WTC11 (cell line): ENCODE data around the gene NSMCE3. TPM values are rescaled to one million over a fixed set of nuclear protein-coding genes. Genes with fewer than 3 reads are reported as not detected.

Experiments
- ATAC-seq: fragments of 200-7000 bp; cut with Tn5 transposase; 2 replicates; pipeline ENCODE4 v1.10.0; 2021; ENCODE audit warnings: mild to moderate bottlenecking, moderate library complexity
- CTCF ChIA-PET: fragments of 300-600 bp; sonication (Branson Sonifier 250); formaldehyde crosslinking; loops from one replicate; lab custom pipeline; 2021; ENCODE audit warnings: antibody characterized with exemption; lab: Charles Lee
- POLR2A ChIA-PET: fragments of 350-600 bp; sonication (Branson Sonifier 250); formaldehyde crosslinking; loops from one replicate; lab custom pipeline; 2021; ENCODE audit warnings: antibody characterized with exemption; lab: Charles Lee
- DNase-seq: peaks from one replicate; pipeline ENCODE4 v3.0.0; 2021; ENCODE audit warnings: low spot score
- H3K27ac Mint-ChIP-seq: 2 replicates; pipeline ENCODE4 v1.8.0; 2021; ENCODE audit warnings: mixed read lengths
- H3K27me3 Mint-ChIP-seq: 2 replicates; pipeline ENCODE4 v1.8.0; 2021; ENCODE audit warnings: low read depth, mild to moderate bottlenecking, moderate library complexity, mixed read lengths
- H3K36me3 Mint-ChIP-seq: 2 replicates; pipeline ENCODE4 v1.8.0; 2021; ENCODE audit warnings: mixed read lengths
- H3K4me1 Mint-ChIP-seq: 2 replicates; pipeline ENCODE4 v1.8.0; 2022; ENCODE audit warnings: mixed read lengths
- H3K4me3 Mint-ChIP-seq: 2 replicates; pipeline ENCODE4 v1.8.0; 2021; ENCODE audit warnings: mild to moderate bottlenecking, moderate library complexity, mixed read lengths
- H3K9me3 Mint-ChIP-seq: 2 replicates; pipeline ENCODE4 v1.8.0; 2021; ENCODE audit warnings: mixed read lengths
- AFF4 ChIP-seq: sonication (generic); formaldehyde crosslinking; IDR thresholded peaks from 2 replicates; pipeline ENCODE4 v1.8.1; 2023; ENCODE audit warnings: mild to moderate bottlenecking, missing genetic modification reagents, borderline replicate concordance
- ARID4B ChIP-seq: sonication (generic); formaldehyde crosslinking; IDR thresholded peaks from 2 replicates; pipeline ENCODE4 v1.8.0; 2023; ENCODE audit warnings: missing genetic modification reagents, mild to moderate bottlenecking, borderline replicate concordance
- E2F1 ChIP-seq: sonication (generic); formaldehyde crosslinking; IDR thresholded peaks from 2 replicates; pipeline ENCODE4 v1.8.0; 2022; ENCODE audit warnings: mild to moderate bottlenecking, missing genetic modification reagents
- E2F4 ChIP-seq: sonication (generic); formaldehyde crosslinking; IDR thresholded peaks from 2 replicates; pipeline ENCODE4 v1.8.1; 2022; ENCODE audit warnings: low read depth, mild to moderate bottlenecking, moderate library complexity, missing genetic modification reagents, borderline replicate concordance
- FOXP1 ChIP-seq: sonication (generic); formaldehyde crosslinking; IDR thresholded peaks from 2 replicates; pipeline ENCODE4 v1.8.0; 2022; ENCODE audit warnings: missing genetic modification reagents, mild to moderate bottlenecking, moderate library complexity, borderline replicate concordance
- GRHL2 ChIP-seq: fragments of 250-450 bp; sonication (Bioruptor Pico); IDR thresholded peaks from 2 replicates; pipeline ENCODE4 v1.8.0; 2022; ENCODE audit warnings: mild to moderate bottlenecking, moderate library complexity; ENCODE audit not compliant: insufficient replicate concordance, severe bottlenecking
- GTF2I ChIP-seq: fragments of 250-450 bp; sonication (Bioruptor Pico); conservative IDR thresholded peaks from 2 replicates; pipeline ENCODE4 v1.4.0; 2021; ENCODE audit warnings: mild to moderate bottlenecking
- IRF2 ChIP-seq: sonication (generic); formaldehyde crosslinking; IDR thresholded peaks from 2 replicates; pipeline ENCODE4 v1.8.0; 2022; ENCODE audit warnings: low read depth, missing genetic modification reagents, borderline replicate concordance
- MAX ChIP-seq: sonication (generic); formaldehyde crosslinking; IDR thresholded peaks from 2 replicates; pipeline ENCODE4 v1.8.0; 2022; ENCODE audit warnings: mild to moderate bottlenecking, missing genetic modification reagents
- MLX ChIP-seq: sonication (generic); formaldehyde crosslinking; IDR thresholded peaks from 2 replicates; pipeline ENCODE4 v1.8.1; 2023; ENCODE audit warnings: mild to moderate bottlenecking, missing genetic modification reagents, moderate library complexity
- NFE2L1 ChIP-seq: sonication (generic); formaldehyde crosslinking; IDR thresholded peaks from 2 replicates; pipeline ENCODE4 v1.8.1; 2023; ENCODE audit warnings: missing genetic modification reagents
- OVOL2 ChIP-seq: fragments of 250-450 bp; sonication (Bioruptor Pico); IDR thresholded peaks from 2 replicates; pipeline ENCODE4 v1.9.0; 2021; ENCODE audit warnings: mild to moderate bottlenecking, borderline replicate concordance
- PREB ChIP-seq: sonication (generic); formaldehyde crosslinking; IDR thresholded peaks from 2 replicates; pipeline ENCODE4 v1.8.1; 2022; ENCODE audit warnings: mild to moderate bottlenecking, missing genetic modification reagents, moderate library complexity, borderline replicate concordance
- RORB ChIP-seq: fragments of 250-450 bp; sonication (Bioruptor Pico); IDR thresholded peaks from 2 replicates; pipeline ENCODE4 v1.9.0; 2021; ENCODE audit warnings: mild to moderate bottlenecking
- TEAD1 ChIP-seq: sonication (generic); formaldehyde crosslinking; IDR thresholded peaks from 2 replicates; pipeline ENCODE4 v1.8.0; 2022; ENCODE audit warnings: mild to moderate bottlenecking, missing genetic modification reagents
- ZBTB21 ChIP-seq: sonication (generic); formaldehyde crosslinking; IDR thresholded peaks from 2 replicates; pipeline ENCODE4 v1.8.1; 2023; ENCODE audit warnings: mild to moderate bottlenecking, missing genetic modification reagents, borderline replicate concordance
- ZMAT4 ChIP-seq: fragments of 250-450 bp; sonication (Bioruptor Pico); IDR thresholded peaks from 2 replicates; pipeline ENCODE4 v1.9.0; 2021; ENCODE audit warnings: mild to moderate bottlenecking
- ZNF263 ChIP-seq: sonication (generic); formaldehyde crosslinking; IDR thresholded peaks from 2 replicates; pipeline ENCODE4 v1.8.1; 2022; ENCODE audit warnings: low read depth, mild to moderate bottlenecking, moderate library complexity, missing genetic modification reagents
- ZNF423 ChIP-seq: fragments of 250-450 bp; sonication (Bioruptor Pico); IDR thresholded peaks from 2 replicates; pipeline ENCODE4 v2.1.2; 2022; ENCODE audit warnings: mild to moderate bottlenecking, moderate library complexity
- ZNF425 ChIP-seq: fragments of 250-450 bp; sonication (Bioruptor Pico); conservative IDR thresholded peaks from 2 replicates; pipeline ENCODE4 v1.9.0; 2021; ENCODE audit warnings: mild to moderate bottlenecking
- total RNA-seq: library from RNA; stranded (reverse); gene quantifications from 3 replicates; pipeline ENCODE4 v1.2.3, GENCODE V29; 2021

The NSMCE3 gene
- total RNA-seq, 1 experiment from 2014 or later: 6.6 TPM

GRCh38 chr15:29316422-29316821 lies 46.8 kb upstream of the NSMCE3 start (continued):
- TF ChIP-seq ARID4B (CRISPR knock-in tag) (no peak), PREB (CRISPR knock-in tag) (no peak), TEAD1 (CRISPR knock-in tag) (no peak), ZNF423 (no peak), E2F4 (CRISPR knock-in tag) (no peak), NFE2L1 (CRISPR knock-in tag) (no peak), IRF2 (CRISPR knock-in tag) (no peak)

GRCh38 chr15:29312387-29312786 lies 42.8 kb upstream of the NSMCE3 start:
- ATAC-seq (no peak), DNase-seq (no peak)
- H3K4me3 Mint-ChIP-seq: no peak overlapping the region
- no peaks in the 10 kb centered on the region for H3K27me3 Mint-ChIP-seq
- ChIA-PET CTCF (no interaction called here), POLR2A (no interaction called here)
- H3K4me1 Mint-ChIP-seq: peaks cover 8% of the 10 kb centered on the region; the same call in 1 of the 2 replicates
- H3K27ac Mint-ChIP-seq: peak overlapping the region; percentile 67; the same call in 1 of the 2 replicates
- no peaks in the 10 kb centered on the region for H3K36me3 Mint-ChIP-seq
- H3K9me3 Mint-ChIP-seq: no peaks in the 10 kb centered on the region
- TF ChIP-seq GRHL2 (CRISPR knock-in tag) (no peak), ZNF425 (CRISPR knock-in tag) (no peak), ZNF423 (no peak), E2F1 (no peak), MAX (no peak), GTF2I (CRISPR knock-in tag) (no peak), OVOL2 (CRISPR knock-in tag) (no peak), RORB (CRISPR knock-in tag) (no peak), ZMAT4 (no peak), MLX (CRISPR knock-in tag) (no peak), AFF4 (CRISPR knock-in tag) (no peak), FOXP1 (CRISPR knock-in tag) (no peak), ZBTB21 (CRISPR knock-in tag) (no peak), ZNF263 (CRISPR knock-in tag) (no peak)
